CD14-positive monocyte (primary cell): Measurements from ENCODE around the gene TMEM140. TPM values are rescaled to one million over a fixed set of nuclear protein-coding genes. Genes with fewer than 3 reads are reported as not detected.
A peak's percentile ranks its signal among the peaks of the same experiment; 100 is the strongest.
"Not testable (repeated sequence)": the region's sequence is repeated elsewhere in the genome, so short reads cannot be mapped to it uniquely, and the experiment has no call there.

Experiments used
- DNase-seq, 3 donors: peaks; one replicate each; pipeline ENCODE4 v3.0.0-alpha.2; 2011 to 2022
- H2AFZ ChIP-seq: 2 replicates; pipeline ENCODE4 v1.6.0; 2012; ENCODE audit warnings: mild to moderate bottlenecking, low read depth, low read length, inconsistent platforms; ENCODE audit not compliant: insufficient read depth, poor library complexity, severe bottlenecking
- H3K27ac ChIP-seq, 2 donors: 1 replicate in 1 of 2; 2 replicates in 1 of 2; pipeline ENCODE4 v1.5.1; 2012 to 2013; ENCODE audit warnings: low read length in 2 of 2, control low read depth in 1 of 2, inconsistent platforms in 1 of 2, low read depth in 1 of 2, mild to moderate bottlenecking in 1 of 2
- H3K27me3 ChIP-seq, 2 donors: one replicate each; pipeline versions ENCODE4 v1.6.0 to v1.6.1; 2011 to 2013; ENCODE audit warnings: low read length in 2 of 2; ENCODE audit not compliant: control insufficient read depth in 2 of 2, insufficient read depth in 2 of 2
- H3K36me3 ChIP-seq, 2 donors: replicated peaks in 1 of 2; 1 replicate in 1 of 2; 2 replicates in 1 of 2; pipeline versions ENCODE4 v1.5.1 to v1.6.1; 2012 to 2013; ENCODE audit warnings: low read length in 2 of 2, control low read depth in 1 of 2, inconsistent platforms in 1 of 2, mild to moderate bottlenecking in 1 of 2; ENCODE audit not compliant: insufficient read depth in 2 of 2, control insufficient read depth in 1 of 2
- H3K4me1 ChIP-seq, 2 donors: 1 replicate in 1 of 2; 2 replicates in 1 of 2; pipeline versions ENCODE4 v1.5.1 to v1.6.1; 2012 to 2013; ENCODE audit warnings: low read length in 2 of 2, control low read depth in 1 of 2, inconsistent platforms in 1 of 2, mild to moderate bottlenecking in 1 of 2, moderate library complexity in 1 of 2; ENCODE audit not compliant: insufficient read depth in 2 of 2, control insufficient read depth in 1 of 2
- H3K4me2 ChIP-seq: replicated peaks from 2 replicates; pipeline ENCODE3; 2012; ENCODE audit warnings: low read length, moderate library complexity, mild to moderate bottlenecking; ENCODE audit not compliant: poor library complexity, severe bottlenecking; ENCODE audit errors: extremely low read depth
- H3K4me3 ChIP-seq, 3 experiments: fragments of 200-600 bp in 1 of 3; sonication (generic) in 1 of 3; replicated peaks in 1 of 3; 1 replicate in 2 of 3; 2 replicates in 1 of 3; pipeline ENCODE4 v1.5.1; 2011 to 2013; ENCODE audit warnings: low read length in 3 of 3, mild to moderate bottlenecking in 3 of 3, control low read depth in 2 of 3, low read depth in 2 of 3, inconsistent platforms in 1 of 3, moderate library complexity in 1 of 3
- H3K79me2 ChIP-seq: 2 replicates; pipeline ENCODE4 v1.6.0; 2012; ENCODE audit warnings: mild to moderate bottlenecking, control low read depth, inconsistent platforms, low read length, moderate library complexity; ENCODE audit not compliant: insufficient read depth
- H3K9ac ChIP-seq: 2 replicates; pipeline ENCODE4 v1.6.0; 2017; ENCODE audit warnings: low read length, mild to moderate bottlenecking; ENCODE audit not compliant: insufficient read depth, poor library complexity, severe bottlenecking
- H3K9me3 ChIP-seq, 2 donors: replicated peaks in 1 of 2; 1 replicate in 1 of 2; 2 replicates in 1 of 2; pipeline versions ENCODE4 v1.5.1 to v1.6.1; 2012 to 2013; ENCODE audit warnings: low read length in 2 of 2, control low read depth in 1 of 2; ENCODE audit not compliant: control insufficient read depth in 1 of 2, insufficient read depth in 1 of 2
- H4K20me1 ChIP-seq: 2 replicates; pipeline ENCODE4 v1.6.0; 2012; ENCODE audit warnings: mild to moderate bottlenecking, low read length, control low read depth, moderate library complexity; ENCODE audit not compliant: insufficient read depth
- H3K27ac Mint-ChIP-seq, 7 donors: one replicate each; pipeline ENCODE4 v1.8.0; 2020; ENCODE audit warnings: mild to moderate bottlenecking in 7 of 7, mixed read lengths in 7 of 7, moderate library complexity in 6 of 7, inconsistent platforms in 2 of 7
- H3K27me3 Mint-ChIP-seq, 3 donors: one replicate each; pipeline ENCODE4 v1.8.0; 2021 to 2022; ENCODE audit warnings: low read depth in 3 of 3, mild to moderate bottlenecking in 3 of 3, mixed read lengths in 3 of 3, moderate library complexity in 3 of 3, inconsistent platforms in 1 of 3
- H3K36me3 Mint-ChIP-seq, 2 donors: one replicate each; pipeline ENCODE4 v1.8.0; 2020; ENCODE audit warnings: mixed read lengths in 2 of 2, inconsistent platforms in 1 of 2, mild to moderate bottlenecking in 1 of 2
- H3K4me1 Mint-ChIP-seq: one replicate; pipeline ENCODE4 v1.8.0; 2020; ENCODE audit warnings: mild to moderate bottlenecking, mixed read lengths
- H3K4me3 Mint-ChIP-seq, 2 donors: one replicate each; pipeline ENCODE4 v1.8.0; 2020; ENCODE audit warnings: mild to moderate bottlenecking in 2 of 2, mixed read lengths in 2 of 2, moderate library complexity in 1 of 2
- H3K9me3 Mint-ChIP-seq, 7 donors: one replicate each; pipeline ENCODE4 v1.8.0; 2020 to 2022; ENCODE audit warnings: mixed read lengths in 7 of 7, mild to moderate bottlenecking in 6 of 7, moderate library complexity in 6 of 7, inconsistent platforms in 2 of 7
- CTCF ChIP-seq: fragments of 200-600 bp; IDR thresholded peaks from one replicate; pipeline ENCODE4 v1.8.0; 2022; ENCODE audit warnings: antibody characterized with exemption, mild to moderate bottlenecking
- WGBS: methylation state at CpG from one replicate; pipeline ENCODE4 v1.1.5; 2013; ENCODE audit warnings: missing lambda C conversion rate; ENCODE audit not compliant: insufficient coverage; 5-methylcytosine and 5-hydroxymethylcytosine counted together
- intact Hi-C, 2 donors: fragments of 100-400 bp; cut with micrococcal nuclease; formaldehyde crosslinking; loops; one replicate each; pipeline versions ENCODE4 v1.15.0 to v1.15.1; 2023
- polyA plus RNA-seq, 3 donors: library from polyadenylated mRNA; depleted of rRNA in 1 of 3; unstranded in 2 of 3; stranded (reverse) in 1 of 3; fragments of 300-500 nt in 2 of 3; fragments of >200 nt in 1 of 3; fragmentation: Illumina TruSeq in 2 of 3; gene quantifications; 1 replicate in 2 of 3; 2 replicates in 1 of 3; pipeline ENCODE4 v1.2.3, GENCODE V29; 2012 to 2021

Gene TMEM140
- polyA plus RNA-seq, 3 donors, result 2.9 to 14.7 (median 10.6) TPM

GRCh38 chr7:135173916-135174315 lies 26.0 kb downstream of the TMEM140 start:
- not testable (repeated sequence) for H3K9me3 ChIP-seq, H3K4me2 ChIP-seq, H3K27ac ChIP-seq, DNase-seq, H3K4me3 Mint-ChIP-seq, H3K27me3 ChIP-seq, H3K9ac ChIP-seq, H4K20me1 ChIP-seq, H3K9me3 Mint-ChIP-seq, H3K4me3 ChIP-seq, H3K27me3 Mint-ChIP-seq, H2AFZ ChIP-seq, H3K27ac Mint-ChIP-seq, H3K36me3 ChIP-seq
- Histone ChIP-seq H3K79me2 (peaks cover 11% of the 10 kb centered on the region), H3K4me1 (peaks cover 23 to 31% of the 10 kb centered on the region in 2 donors)
- intact Hi-C loops, result loop anchor here (5.0 kb wide), 2 partner anchors 38 to 187 kb away; partner anchors contain the start of genes AGBL3 (in 1 of the 2) and WDR91 (in 1 of the 2)
- WGBS, result no CpG with 5 or more reads among the region's 4 CpGs
- H3K4me1 Mint-ChIP-seq, result peaks cover 24% of the 10 kb centered on the region
- peaks cover 5 to 11% of the 10 kb centered on the region in 2 donors for H3K36me3 Mint-ChIP-seq

- H3K4me2 ChIP-seq, result no peak overlapping the region
- H3K27ac ChIP-seq, result no peak overlapping the region
- H3K4me1 ChIP-seq, result peaks cover 13 to 21% of the 10 kb centered on the region in 2 donors
- intact Hi-C loops, result loop anchor here (5.0 kb wide), 2 partner anchors 37 to 188 kb away; partner anchors contain the start of genes AGBL3 (in 1 of the 2) and WDR91 (in 1 of the 2)
- no peaks in the 10 kb centered on the region for H4K20me1 ChIP-seq
- no peak overlapping the region for H3K4me3 ChIP-seq
- H3K27ac Mint-ChIP-seq, result peak overlapping the region in 1 of 7 donors; percentile 46
- H3K79me2 ChIP-seq, result peaks cover 1% of the 10 kb centered on the region
- H3K27me3 ChIP-seq, result no peaks in the 10 kb centered on the region
- H3K4me3 Mint-ChIP-seq, result no peak overlapping the region
- H3K9me3 Mint-ChIP-seq, result peaks cover 0 to 11% (median 5%) of the 10 kb centered on the region in 7 donors
- H3K36me3 ChIP-seq, result peaks cover 0 to 2% of the 10 kb centered on the region in 2 donors
- H3K9ac ChIP-seq, result no peak overlapping the region
- peaks cover 0 to 2% (median 1%) of the 10 kb centered on the region in 3 donors for H3K27me3 Mint-ChIP-seq
- H3K4me1 Mint-ChIP-seq, result peaks cover 14% of the 10 kb centered on the region
- H2AFZ ChIP-seq, result no peak overlapping the region
- TF ChIP-seq CTCF, result no peak
- DNase-seq, result no peak
- 100% methylated on average over 1 of the region's 7 CpGs for WGBS
- peaks cover 6 to 9% of the 10 kb centered on the region in 2 donors for H3K9me3 ChIP-seq
- H3K36me3 Mint-ChIP-seq, result peaks cover 4 to 9% of the 10 kb centered on the region in 2 donors
These were observed 27.1 kb downstream of the TMEM140 start for GRCh38 chr7:135174941-135175340.
